ENCODE results near the gene MATN4.
A peak's percentile ranks its signal among the peaks of the same experiment; 100 is the strongest.
"Not testable (repeated sequence)": the region's sequence is repeated elsewhere in the genome, so short reads cannot be mapped to it uniquely, and the experiment has no call there.

MATN4 gene, protein sequence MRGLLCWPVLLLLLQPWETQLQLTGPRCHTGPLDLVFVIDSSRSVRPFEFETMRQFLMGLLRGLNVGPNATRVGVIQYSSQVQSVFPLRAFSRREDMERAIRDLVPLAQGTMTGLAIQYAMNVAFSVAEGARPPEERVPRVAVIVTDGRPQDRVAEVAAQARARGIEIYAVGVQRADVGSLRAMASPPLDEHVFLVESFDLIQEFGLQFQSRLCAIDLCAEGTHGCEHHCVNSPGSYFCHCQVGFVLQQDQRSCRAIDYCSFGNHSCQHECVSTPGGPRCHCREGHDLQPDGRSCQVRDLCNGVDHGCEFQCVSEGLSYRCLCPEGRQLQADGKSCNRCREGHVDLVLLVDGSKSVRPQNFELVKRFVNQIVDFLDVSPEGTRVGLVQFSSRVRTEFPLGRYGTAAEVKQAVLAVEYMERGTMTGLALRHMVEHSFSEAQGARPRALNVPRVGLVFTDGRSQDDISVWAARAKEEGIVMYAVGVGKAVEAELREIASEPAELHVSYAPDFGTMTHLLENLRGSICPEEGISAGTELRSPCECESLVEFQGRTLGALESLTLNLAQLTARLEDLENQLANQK

DNA sequence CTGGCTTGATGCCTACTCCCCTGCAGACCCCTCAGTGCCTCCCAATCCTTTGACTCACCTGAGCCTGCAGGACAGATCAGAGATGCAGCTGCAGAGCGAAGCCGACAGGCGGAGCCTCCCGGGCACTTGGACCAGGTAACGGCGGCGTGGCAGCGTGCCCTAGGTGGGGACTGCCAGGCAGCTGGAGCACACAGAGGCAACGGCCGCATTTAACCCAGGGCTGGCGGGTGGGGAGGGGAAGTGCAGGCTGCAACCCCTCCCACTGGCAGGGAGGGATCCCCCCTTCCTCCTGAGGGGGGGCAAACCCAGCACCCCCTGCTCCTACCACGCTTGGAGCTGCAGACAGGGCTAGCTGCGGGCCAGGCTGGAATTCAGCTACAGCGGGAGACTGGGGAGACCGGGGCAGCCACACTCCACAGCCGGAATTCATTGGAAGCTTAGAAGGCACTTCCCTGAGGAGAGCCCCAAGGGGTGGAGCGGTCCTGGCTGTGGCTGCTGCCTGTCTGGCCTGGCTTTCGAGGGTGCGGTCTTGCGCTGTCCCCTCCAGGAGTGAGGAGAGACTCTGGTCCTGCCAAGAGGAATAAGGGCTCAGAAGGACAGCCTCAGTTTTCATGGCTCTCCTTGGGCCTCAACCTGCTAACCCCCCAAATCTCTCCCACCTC is at the start of gene MATN4:
MATN4 (minus strand) TSS at position 183 of the 662 bp plus-strand sequence. CDS start 2,717 bp downstream, outside the sequence.
- no peak for DNase-seq

DNA sequence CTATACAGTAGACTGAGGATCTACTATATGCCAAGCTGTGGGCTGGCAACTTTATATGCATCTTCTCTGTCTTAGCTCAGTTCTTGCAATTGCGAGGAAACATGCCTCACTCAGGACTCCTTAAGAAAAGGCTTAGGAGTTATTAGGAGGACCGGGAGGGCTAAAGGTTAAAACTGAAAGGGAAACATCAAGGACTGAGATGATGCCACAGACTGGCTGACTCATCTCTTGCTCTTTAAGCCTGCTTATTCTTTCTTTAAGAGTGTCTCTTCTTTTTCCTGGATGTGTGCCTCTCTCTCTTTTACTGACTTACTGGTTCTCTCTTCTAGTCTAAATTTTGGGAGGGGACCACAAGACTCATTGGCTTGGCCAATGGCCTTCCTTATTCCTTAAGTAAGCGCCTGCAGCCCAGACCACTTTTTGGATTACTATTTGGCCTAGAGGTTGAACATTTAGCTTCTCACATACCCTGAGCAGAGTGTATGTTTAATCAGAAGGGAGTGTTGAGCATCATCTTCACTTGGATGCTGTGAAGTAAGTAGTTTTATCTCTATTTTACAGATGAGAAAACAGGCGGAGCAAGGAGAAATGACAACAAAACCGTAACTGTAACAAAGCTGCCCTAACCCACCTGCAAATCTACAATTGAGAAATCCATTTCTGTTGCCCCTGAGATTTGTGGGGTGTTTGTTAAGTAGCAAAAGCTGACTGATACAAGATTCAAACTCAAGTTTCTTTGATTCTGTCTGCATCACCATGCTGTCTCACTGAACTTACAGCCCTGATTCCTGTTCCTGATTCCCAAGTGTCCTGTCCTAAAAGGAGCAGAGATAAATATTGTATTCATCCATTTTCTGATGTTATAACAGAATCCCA is 47.3 kb upstream of the MATN4 start:
- DNase-seq = no peak

DNA sequence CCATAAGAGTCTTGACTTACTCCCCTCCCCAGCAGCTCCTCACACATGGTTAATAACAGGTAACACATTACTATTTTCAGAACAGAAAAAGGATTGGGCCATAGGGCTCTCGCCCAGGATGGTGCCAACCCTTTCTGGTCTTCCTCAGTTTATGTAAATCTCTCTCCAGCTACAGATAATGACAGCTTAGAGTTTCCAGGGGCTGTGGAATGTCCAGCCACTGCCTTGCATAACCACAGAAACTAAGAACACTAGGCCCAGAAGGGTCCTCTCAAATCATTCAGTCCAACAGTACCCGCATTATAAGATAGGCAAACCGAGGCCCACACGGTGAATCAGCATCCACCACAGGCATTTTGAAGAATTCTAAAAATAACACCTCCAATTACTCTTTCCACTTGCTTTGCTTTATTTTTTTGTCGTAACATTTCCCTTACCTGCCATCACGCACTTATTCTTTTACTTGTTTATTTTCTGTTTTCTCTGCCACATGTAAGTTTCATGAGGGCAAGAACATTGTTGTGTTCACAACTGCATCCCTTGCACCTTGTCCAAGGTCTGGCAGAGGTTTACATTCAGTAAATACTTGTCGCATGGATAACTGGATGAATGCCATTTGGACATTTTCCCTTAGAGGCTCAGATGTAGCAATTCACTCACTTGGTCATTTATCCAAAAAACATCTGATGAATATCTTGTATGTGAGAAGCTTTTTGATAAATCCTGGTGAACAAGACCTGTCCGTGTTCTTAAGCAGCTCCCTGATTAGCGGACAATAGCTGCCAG is 46.5 kb upstream of the MATN4 start:
- no peak for DNase-seq

DNA sequence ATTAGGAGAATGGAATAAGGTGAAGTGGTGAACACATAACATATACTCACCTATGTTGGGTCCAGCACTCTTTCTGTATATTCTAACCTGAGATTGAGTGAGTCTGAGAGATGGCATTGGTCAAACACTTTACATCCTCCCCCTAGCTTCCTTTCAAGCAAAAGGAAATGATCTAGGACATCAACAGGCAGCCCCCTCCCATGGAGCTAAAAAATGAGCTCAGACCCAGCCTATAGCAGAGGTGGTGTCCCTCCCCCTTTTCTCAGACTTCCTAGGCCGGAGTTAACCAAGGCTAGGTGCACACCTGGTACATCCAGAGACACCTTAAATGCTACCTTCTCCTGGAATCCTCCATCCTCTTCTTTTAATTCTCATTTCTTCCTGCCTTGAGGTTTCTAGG is 45.6 kb upstream of the MATN4 start:
- no peak for DNase-seq

DNA sequence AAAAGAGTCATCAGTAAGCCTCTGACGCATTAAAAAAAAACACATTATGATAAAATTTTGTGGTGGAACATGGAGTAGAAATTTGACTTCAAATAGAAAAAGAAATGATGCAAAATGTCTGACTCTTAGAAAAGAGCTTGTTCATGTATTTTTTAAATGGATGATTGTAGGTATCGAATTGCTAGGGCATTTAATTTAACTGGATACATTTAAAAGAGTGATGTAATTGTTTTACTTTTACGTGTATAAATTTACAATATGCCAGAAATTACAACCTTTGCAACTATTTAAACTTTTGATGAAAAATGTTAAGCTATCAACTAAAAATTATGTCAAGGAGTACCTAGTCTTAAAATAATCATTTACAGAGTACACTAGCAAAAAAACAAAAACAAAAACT is 44.6 kb upstream of the MATN4 start:
- DNase-seq = no peak

DNA sequence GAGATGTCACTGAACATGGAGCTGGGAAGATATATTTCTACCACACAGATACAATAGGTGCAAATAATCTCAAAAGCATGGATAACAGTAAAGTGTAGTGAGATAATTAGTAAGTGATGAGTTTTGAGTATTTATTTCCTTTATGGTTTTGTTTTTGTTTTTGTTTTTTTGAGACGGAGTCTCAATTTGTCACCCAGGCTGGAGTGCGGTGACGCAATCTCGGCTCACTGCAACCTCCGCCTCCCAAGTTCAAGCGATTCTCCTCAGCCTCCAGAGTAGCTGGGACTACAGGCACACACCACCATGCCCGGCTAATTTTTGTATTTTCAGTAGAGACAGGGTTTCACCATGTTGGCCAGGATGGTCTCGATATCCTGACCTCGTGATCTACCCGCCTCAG is 42.7 kb upstream of the MATN4 start:
- not testable (repeated sequence) for DNase-seq

DNA sequence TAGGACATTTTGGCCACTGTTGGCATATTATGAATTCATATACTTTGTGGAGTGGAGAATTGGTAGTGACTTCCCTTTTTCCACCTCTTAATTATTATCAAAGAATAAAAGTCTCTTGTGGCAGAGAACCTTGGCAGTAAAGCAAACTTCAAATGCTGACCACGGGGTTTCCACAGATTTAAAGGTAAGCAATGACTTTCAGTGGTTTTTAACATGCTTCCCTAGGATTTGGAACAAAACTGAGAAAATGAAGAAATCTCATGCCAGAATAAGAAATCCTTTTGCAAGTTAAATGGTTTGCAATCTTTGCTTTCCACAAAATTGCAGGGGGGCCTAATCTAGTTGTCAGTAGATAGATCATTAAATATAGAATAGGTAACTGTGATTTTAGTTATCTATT is 42.1 kb upstream of the MATN4 start:
- DNase-seq = no peak

DNA sequence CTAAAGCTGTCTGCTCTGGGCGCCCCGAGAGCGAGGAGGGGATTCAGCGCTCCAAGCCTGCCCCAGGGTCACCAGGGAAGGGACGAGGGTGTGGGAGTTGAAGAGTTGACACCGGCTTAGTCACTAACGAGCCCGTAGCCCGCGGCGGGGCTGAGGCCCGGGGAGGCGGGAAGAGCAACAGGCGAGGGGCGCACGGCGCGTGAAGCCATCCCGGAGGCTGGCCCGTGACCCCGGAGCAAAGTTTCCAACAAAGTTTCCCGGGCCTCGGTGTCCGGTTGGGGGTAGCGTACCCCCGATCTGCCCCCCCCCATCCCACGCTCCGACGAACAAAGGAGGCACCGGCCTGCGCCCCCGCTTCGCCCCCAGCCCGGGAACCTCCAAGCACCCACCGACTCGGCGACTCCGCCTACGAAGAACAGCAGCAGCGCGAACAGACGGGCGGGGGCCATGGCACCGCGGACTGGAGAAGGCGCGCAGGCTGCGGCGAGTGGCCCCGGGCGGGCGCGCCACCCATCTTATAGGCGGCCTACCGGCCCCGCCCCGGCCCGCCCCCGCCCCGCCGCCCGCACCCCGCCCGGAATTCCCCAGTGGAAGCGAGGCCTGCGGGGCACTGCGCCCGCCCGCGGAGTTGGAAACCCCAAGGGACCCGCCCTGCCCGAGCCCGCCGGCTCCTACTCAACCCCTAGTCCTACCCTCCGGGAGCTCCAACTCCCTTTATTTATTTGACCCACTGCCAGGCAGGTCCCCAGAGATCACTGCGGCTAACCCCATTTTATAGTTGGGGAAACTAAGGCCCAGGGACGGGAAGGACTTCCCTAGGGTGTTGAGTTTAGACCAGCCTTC is 40.1 kb upstream of the MATN4 start, which contains the start of gene SDC4:
SDC4 (minus strand) TSS at position 489 of the 843 bp plus-strand sequence; CDS start at position 449, 40 bp downstream.
- DNase-seq = peak; percentile 39

DNA sequence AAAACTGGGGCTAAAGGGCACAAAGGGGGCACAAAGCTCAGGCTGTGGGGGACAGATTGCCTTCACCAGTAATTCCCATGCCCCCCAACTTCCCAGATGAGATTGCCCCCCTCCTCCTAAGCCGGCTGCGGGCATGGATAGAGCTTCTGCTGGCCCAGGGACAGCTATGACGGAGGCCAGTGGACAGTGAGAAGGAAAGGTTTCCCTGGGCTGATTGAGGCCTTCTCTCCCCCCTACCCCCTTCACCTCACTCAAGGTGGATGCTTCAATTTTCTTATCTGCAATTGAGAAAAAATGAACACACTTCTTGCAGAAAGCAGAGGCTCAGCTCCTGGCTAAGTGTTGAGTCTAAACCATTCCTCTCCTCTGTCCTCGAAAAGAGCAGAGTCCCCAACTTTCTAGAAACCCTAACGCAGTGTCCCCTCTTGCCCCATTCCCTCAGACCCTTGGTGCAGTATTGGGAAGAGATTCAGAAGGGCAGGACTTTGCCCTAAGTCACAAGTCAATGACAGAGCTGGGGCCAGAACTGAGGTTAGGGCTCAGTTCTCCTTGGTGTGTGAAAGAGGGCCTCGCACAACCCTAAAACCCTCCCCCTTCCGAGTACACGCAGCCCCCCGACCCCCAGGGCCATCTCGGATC is 39.3 kb upstream of the MATN4 start:
- DNase-seq = no peak

DNA sequence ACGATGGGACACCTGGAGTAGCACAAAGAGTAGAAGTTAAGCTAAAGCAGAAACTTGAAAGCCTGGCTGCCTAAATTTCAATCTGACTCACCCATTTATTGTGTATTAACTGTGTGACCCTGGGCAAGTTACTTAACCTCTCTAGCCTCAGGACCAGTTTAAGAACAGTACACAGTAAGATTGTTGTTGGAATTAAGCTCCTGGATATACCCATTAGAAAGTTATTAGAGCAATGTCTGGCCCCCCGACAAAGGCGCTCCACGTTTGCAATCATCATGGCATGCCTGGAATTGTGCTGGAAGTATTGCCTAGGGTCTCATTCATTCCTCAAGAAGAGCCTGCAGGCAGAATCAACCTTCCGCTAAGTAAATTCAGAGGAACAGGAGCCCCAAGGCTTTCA is 38.8 kb upstream of the MATN4 start:
- no peak for DNase-seq

DNA sequence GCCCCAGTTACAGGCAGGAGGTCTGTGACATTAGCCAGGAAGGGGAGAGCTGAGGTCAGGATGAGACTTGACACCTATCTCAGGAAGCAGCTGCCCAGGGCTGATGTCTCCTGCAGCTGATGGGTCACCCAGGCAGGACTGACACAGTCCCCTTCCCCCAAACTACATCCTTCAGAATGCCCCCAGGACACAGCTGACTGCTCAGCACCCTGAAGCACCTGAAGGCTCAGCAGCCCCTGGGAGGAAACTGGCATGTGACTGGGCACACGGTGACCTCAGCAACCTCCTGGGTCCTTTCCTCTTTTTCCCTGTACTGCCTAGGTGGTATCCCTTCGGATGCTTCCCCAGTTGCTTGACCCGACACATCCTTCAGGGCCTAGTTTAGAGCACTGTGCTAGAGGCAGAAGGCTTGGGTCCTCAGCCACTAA is 38.2 kb upstream of the MATN4 start:
- DNase-seq = peak; percentile 33

DNA sequence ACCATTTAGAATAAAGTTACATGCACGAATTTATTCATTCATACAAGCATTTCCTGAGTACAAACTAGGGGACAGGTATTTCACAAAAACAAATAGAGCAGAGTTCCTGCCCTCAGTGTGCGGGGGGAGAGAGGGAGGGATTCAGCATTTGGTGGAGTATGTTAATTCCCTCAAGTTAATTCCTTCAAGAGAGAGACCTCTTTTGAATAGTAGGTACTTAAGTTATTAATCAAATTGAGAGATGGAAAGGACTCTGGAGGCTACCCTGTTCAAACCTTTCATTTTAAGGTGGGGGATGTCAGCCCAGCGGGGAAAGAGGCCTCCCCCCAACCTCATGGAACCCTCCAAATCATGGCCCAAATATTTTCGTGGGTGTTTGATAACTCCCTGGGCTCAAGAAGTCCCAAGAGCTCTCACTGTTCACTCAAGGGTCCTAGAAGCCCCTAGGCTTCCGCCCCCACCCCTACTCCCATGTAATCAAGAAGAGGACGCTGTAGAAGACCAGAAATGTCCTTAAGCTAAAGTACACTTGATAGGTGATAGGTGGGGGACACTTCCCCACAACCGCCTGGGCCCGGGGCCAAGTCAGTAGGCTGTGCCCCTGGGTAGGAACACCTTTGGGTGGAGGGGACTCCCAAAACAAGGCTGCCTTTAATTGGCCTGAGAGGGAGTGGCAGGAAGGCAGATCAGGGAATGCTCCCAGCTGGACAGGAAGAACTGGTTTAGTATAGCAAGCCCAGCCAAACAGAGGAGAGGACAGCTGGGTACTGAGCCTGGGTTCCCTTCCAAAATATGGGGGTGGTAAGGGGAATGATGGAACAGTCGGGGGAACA is 37.2 kb upstream of the MATN4 start:
- DNase-seq = no peak

DNA sequence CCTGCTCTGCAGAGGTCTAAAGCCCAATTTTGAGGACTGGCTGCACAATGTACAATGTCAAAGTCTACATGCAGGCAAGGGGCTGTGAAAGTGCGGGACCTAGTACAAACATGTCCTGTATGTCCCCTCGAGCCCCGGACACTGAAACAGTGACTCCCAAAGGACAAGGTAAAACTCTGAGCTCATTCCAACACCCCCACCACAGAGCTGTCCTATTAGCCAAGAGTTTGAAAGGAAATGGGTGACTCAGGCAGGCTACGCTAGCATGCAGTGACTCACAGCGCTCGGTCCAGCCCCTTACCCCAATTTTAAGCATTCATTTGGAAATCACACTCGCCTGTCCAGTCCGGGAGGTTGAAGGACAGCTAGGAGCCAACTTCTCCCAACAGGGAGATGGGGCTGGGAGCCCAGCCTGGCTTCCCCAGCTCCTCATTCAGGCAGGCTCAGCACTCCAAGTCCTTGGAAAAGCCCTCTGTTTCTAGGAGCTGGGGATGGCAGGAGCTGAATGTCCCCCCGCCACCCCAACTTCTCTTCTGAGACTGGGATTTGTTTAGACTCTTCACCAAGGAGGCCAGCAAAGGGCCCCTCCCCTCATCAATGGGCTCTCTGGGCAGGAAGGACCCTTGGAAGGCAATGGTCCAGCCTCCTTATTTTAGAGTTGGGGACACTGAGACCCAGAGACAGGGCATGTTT is 36.2 kb upstream of the MATN4 start:
- peak; percentile 47 for DNase-seq

DNA sequence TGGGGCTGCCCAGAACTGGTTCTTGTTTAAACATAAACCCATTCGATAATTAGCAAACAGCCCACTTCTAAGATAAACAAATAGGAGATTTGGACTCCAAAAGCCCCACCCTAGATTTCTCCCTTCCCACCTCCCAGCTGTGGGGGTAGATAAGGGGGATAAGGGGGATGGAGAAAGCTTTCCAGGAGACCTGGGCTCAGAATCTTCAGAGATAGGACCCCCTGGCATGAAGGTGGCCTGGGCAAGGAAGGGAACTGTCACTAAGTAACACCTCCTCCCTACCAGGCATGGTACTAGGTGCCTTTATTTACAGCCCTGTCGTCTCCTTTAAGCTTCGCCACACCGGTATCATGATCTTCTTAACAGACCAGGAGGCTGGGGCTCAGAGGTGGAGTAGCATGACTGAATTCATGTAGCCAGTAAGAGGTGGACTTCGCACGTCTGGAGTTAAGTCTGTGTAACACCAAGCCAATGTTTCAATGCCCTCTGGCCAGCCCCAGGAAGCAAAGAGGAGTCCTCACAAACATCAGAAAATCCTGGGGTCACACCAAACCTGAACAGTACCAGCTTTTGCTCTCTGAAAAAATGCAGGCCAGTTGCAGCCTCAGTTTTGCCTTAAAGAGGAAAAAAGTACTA is 35.6 kb upstream of the MATN4 start:
- DNase-seq = no peak

DNA sequence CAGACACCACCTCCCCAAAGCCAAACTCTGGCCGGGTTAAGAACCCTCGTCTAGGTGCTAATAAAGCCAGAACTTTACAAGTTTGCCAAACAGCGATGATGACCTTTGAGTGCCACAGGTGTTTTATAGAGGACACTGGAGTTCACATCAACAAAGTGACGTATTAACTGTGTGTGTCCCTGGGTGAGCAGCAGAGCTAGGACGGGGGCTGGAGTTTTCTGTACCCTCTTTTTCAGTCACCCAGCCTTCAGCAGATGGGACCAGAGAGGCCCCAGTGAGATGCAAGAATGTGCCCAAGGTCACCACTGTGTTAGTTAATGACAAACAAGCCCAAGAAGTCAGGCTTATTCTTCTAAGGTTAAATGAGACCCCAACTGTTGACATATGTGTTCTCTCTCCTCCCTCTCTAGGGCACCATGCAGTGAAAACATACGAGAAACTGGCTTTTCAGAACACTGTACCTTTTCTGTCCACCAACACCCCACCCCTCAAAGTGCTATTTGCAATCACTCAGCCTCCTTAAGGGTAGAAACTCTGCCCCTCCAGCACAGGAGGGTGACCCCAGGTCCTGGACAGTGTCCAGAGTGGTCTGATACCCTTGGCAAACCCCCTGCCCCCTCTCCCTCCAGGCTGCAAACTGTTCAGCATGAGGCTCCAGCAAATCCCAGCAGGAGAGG is 34.9 kb upstream of the MATN4 start:
- DNase-seq = no peak

DNA sequence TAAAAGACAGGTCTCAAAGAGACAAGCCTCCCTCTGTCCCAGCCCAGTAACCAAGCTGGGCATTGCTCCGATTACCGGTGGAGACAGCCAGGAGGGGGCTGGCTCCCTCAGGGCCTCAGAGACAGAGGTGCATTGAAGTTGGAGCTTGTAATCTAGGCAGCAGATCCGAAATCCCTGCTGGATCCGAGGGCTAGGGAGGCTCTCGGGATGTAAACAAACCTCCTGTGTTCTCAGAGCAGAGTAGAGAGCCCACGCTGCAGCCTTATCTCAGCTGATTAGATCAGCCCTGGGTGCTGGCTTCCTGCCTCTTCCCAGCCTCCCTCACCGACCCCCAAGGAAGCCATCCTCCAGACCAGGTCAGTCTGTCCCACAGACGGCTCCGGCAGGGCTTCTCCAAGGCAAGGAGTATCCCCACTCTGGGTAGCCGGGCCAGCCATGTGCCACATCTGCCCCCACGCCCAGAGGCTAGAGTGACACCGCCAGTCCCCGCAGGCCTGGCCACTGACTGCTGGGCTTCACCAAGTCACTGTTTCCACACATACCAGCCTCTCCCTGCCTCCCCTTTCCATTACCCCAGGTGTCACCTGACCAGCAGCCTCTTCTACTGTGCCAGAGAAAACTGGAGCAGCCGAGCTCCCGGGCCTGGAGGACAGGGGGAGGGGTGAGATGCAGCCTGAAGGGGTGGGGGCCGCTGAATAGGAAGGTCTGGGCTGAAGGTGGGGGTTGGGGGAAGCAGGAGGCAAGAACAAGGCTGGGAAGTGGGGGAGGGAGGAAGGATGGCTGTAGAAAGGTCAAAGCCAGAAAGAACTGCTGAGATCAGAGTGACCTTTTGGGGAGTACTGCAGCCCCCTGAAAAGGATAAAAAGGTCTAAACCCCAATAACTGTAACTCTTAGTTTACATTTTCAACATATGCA is 34.1 kb upstream of the MATN4 start:
- DNase-seq = no peak

DNA sequence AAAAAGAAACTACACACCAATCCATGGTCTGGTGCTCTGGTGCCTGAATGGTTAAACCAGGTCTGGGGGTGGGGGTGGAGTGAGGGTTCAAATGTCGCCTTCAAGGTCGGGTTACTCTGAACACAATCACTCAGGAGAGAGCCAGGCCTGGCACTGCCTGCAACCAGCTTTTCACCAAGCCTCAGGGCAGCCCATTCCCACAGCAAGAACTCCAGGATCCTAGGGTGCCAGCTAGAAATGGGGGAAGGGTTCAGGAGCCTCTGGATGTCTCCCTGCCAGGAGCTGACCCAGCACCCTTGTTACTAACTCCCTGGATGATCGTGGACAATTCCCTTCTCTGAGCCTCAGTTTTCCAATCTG is 33.5 kb upstream of the MATN4 start:
- no peak for DNase-seq
